Stomach (tissue), 4 donors: ENCODE measurements around the gene SENP7.

Experiments used
- POLR2A ChIP-seq, 4 donors: fragments of 450-650 bp; IDR thresholded peaks; one replicate each; pipeline ENCODE4 v1.6.1; 2016; ENCODE audit warnings: antibody characterized with exemption in 4 of 4, control low read depth in 2 of 4, mild to moderate bottlenecking in 1 of 4, moderate library complexity in 1 of 4
- TF ChIP-seq, protein P1 (sequence below), 7 experiments: fragments of 450-650 bp in 4 of 7; fragments of 200-600 bp in 3 of 7; sonication (generic) in 3 of 7; IDR thresholded peaks; one replicate each; pipeline ENCODE4 v1.5.1; 2016 to 2019; ENCODE audit warnings: antibody characterized with exemption in 7 of 7, control low read depth in 2 of 7, mild to moderate bottlenecking in 1 of 7

DNA sequence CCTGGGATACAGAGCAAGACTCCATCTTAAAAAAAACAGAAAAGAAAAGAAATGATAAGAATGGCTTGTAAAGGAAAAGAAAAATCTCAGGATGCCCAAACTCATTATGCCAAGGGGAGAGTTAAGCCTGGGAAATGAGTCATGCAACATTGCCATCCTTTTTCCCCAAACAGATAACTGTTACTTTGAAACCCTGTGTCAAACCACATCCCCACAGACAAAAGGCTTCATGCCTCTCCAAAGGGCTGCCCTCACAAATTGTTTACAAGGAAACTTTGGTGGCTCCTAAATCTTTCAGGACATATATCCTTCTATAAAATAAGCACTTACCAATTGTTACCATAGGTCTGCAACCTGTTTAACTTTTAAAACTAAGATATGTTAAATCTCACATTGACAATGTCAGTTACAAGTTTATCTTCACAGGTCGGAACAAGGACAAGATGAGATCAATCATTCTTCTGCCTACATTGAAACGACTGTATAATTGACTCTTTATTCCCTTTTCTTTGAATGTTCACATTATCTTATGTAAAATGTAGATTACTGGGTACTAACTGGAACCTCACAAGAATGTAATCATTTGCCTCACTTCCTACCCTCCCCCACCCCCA lies 18.6 kb upstream of the SENP7 start:
- no peak for TF ChIP-seq POLR2A (IDR thresholded peaks at IDR 0.05)
- TF ChIP-seq, protein P1, sequence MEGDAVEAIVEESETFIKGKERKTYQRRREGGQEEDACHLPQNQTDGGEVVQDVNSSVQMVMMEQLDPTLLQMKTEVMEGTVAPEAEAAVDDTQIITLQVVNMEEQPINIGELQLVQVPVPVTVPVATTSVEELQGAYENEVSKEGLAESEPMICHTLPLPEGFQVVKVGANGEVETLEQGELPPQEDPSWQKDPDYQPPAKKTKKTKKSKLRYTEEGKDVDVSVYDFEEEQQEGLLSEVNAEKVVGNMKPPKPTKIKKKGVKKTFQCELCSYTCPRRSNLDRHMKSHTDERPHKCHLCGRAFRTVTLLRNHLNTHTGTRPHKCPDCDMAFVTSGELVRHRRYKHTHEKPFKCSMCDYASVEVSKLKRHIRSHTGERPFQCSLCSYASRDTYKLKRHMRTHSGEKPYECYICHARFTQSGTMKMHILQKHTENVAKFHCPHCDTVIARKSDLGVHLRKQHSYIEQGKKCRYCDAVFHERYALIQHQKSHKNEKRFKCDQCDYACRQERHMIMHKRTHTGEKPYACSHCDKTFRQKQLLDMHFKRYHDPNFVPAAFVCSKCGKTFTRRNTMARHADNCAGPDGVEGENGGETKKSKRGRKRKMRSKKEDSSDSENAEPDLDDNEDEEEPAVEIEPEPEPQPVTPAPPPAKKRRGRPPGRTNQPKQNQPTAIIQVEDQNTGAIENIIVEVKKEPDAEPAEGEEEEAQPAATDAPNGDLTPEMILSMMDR (IDR thresholded peaks at IDR 0.05): no peak
